SU-DHL-6 (cell line): ENCODE results near the gene TAS2R16.

ENCODE experiments used
- H2AFZ ChIP-seq: fragments of 200-600 bp; sonication (generic); 2 replicates; pipeline ENCODE4 v1.6.1; 2014; ENCODE audit warnings: low read depth, mild to moderate bottlenecking, moderate library complexity, mixed read lengths, antibody characterized with exemption, low read length; ENCODE audit not compliant: severe bottlenecking
- H3F3A ChIP-seq: fragments of 200-600 bp; shearing (Covaris generic); 2 replicates; pipeline ENCODE4 v1.6.0; 2016; ENCODE audit warnings: antibody characterized with exemption, mild to moderate bottlenecking; ENCODE audit not compliant: insufficient read depth
- H3K27ac ChIP-seq: fragments of 200-600 bp; sonication (generic); 2 replicates; pipeline ENCODE4 v1.5.1; 2016; ENCODE audit warnings: low read depth, mild to moderate bottlenecking, low read length, moderate library complexity, mixed read lengths
- H3K27me3 ChIP-seq: fragments of 200-600 bp; sonication (generic), shearing (Covaris generic); 2 replicates; pipeline ENCODE4 v1.6.0; 2014; ENCODE audit warnings: mild to moderate bottlenecking, low read length
- H3K36me3 ChIP-seq: fragments of 200-600 bp; sonication (generic); 2 replicates; pipeline ENCODE4 v1.6.1; 2014; ENCODE audit warnings: mild to moderate bottlenecking, low read length, mixed read lengths
- H3K4me2 ChIP-seq: fragments of 300-600, 200-600 bp; shearing (Covaris generic), sonication (generic); 2 replicates; pipeline ENCODE4 v1.6.0; 2014; ENCODE audit warnings: low read length, low read depth, mild to moderate bottlenecking; ENCODE audit not compliant: poor library complexity, severe bottlenecking
- H3K4me3 ChIP-seq: fragments of 200-600 bp; sonication (generic); 2 replicates; pipeline ENCODE4 v1.5.1; 2014; ENCODE audit warnings: antibody characterized with exemption, low read length, mild to moderate bottlenecking, mixed read lengths; ENCODE audit not compliant: insufficient read depth, poor library complexity, severe bottlenecking
- H3K79me2 ChIP-seq: fragments of 200-600 bp; sonication (generic); 2 replicates; pipeline ENCODE4 v1.6.1; 2014; ENCODE audit warnings: mild to moderate bottlenecking, low read length, moderate library complexity; ENCODE audit not compliant: insufficient read depth
- H3K9ac ChIP-seq: fragments of 200-600 bp; sonication (generic); 2 replicates; pipeline ENCODE4 v1.7.0; 2014; ENCODE audit warnings: mild to moderate bottlenecking, low read length
- H3K9me2 ChIP-seq: fragments of 200-600 bp; sonication (generic); replicated peaks from 2 replicates; pipeline ENCODE4 v1.6.1; 2014; ENCODE audit warnings: low read length; ENCODE audit not compliant: insufficient read depth
- H3K9me3 ChIP-seq: fragments of 200-600 bp; sonication (generic); 2 replicates; pipeline ENCODE4 v1.6.1; 2014; ENCODE audit warnings: low read length, mixed read lengths; ENCODE audit not compliant: insufficient read depth
- H4K20me1 ChIP-seq: fragments of 200-600 bp; sonication (generic); 2 replicates; pipeline ENCODE4 v1.6.1; 2014; ENCODE audit warnings: low read depth, mild to moderate bottlenecking, antibody characterized with exemption, low read length, moderate library complexity, mixed read lengths
- CTCF ChIP-seq: fragments of 200-600 bp; sonication (generic); IDR thresholded peaks from one replicate; pipeline ENCODE4 v1.5.1; 2017; ENCODE audit warnings: antibody characterized with exemption, mild to moderate bottlenecking, low read length, moderate library complexity; ENCODE audit not compliant: insufficient read depth, poor library complexity, severe bottlenecking
- EZH2phosphoT487 ChIP-seq: fragments of 200-600 bp; sonication (generic), shearing (Covaris generic); conservative IDR thresholded peaks from 2 replicates; pipeline ENCODE4 v1.6.1; 2018; ENCODE audit warnings: mild to moderate bottlenecking, antibody characterized with exemption, low read length, moderate library complexity, mixed read lengths

TAS2R16 gene

DNA sequence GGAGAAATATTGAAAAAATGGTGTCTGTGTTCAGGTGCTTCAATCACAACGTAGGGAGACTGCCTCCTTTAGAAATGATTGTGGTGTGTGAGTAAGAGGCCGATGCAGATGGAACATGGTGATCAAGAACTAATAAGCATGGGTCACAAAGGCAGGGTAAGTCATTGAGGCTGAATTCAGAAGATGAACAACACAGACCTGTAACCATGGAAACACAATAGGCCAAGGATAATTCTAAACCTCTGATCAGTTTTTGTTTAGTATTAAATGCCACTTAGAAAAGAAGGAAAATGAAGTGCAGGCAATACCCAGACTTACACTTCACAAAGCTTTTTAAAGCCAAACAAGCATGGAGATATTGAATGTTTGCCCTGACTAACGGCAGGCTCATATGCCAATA is 32.8 kb upstream of the TAS2R16 start:
- no peaks in the 10 kb centered on the region for H3K36me3 ChIP-seq
- no peaks in the 10 kb centered on the region for H3K9me2 ChIP-seq
- H2AFZ ChIP-seq, result no peak overlapping the region
- TF ChIP-seq EZH2phosphoT487 (no peak), CTCF (no peak)
- no peak overlapping the region for H3K4me2 ChIP-seq
- H3K4me3 ChIP-seq, result no peak overlapping the region
- no peaks in the 10 kb centered on the region for H4K20me1 ChIP-seq
- no peaks in the 10 kb centered on the region for H3K27me3 ChIP-seq
- no peaks in the 10 kb centered on the region for H3K79me2 ChIP-seq
- H3F3A ChIP-seq, result no peaks in the 10 kb centered on the region
- no peak overlapping the region for H3K27ac ChIP-seq
- no peaks in the 10 kb centered on the region for H3K9me3 ChIP-seq
- H3K9ac ChIP-seq, result no peak overlapping the region

DNA sequence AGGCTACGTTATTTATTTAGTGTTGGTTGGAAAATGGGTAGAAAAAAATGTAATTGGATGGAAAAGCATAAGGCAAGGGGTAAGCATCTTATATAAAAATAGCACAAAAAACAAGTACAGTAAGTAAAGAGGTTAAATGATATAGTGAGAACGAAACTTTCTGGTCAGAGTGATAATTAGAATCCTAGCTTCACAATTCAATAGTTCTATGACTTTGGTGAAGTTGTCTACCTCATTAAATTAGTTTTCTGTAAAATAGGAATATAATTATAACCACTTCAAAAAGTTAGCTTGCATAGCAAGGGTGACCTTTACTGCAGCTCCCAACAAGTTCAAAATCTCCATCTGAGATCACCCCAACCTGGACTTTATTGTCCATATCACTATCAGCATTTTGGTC is 30.8 kb upstream of the TAS2R16 start:
- no peaks in the 10 kb centered on the region for H3F3A ChIP-seq
- no peak overlapping the region for H3K4me3 ChIP-seq
- no peak overlapping the region for H2AFZ ChIP-seq
- H3K9me2 ChIP-seq, result no peaks in the 10 kb centered on the region
- H4K20me1 ChIP-seq, result no peaks in the 10 kb centered on the region
- H3K27ac ChIP-seq, result no peak overlapping the region
- H3K9ac ChIP-seq, result no peak overlapping the region
- no peaks in the 10 kb centered on the region for H3K27me3 ChIP-seq
- H3K36me3 ChIP-seq, result no peaks in the 10 kb centered on the region
- no peak overlapping the region for H3K4me2 ChIP-seq
- TF ChIP-seq EZH2phosphoT487 (no peak), CTCF (no peak)
- H3K79me2 ChIP-seq, result no peaks in the 10 kb centered on the region
- H3K9me3 ChIP-seq, result no peaks in the 10 kb centered on the region

DNA sequence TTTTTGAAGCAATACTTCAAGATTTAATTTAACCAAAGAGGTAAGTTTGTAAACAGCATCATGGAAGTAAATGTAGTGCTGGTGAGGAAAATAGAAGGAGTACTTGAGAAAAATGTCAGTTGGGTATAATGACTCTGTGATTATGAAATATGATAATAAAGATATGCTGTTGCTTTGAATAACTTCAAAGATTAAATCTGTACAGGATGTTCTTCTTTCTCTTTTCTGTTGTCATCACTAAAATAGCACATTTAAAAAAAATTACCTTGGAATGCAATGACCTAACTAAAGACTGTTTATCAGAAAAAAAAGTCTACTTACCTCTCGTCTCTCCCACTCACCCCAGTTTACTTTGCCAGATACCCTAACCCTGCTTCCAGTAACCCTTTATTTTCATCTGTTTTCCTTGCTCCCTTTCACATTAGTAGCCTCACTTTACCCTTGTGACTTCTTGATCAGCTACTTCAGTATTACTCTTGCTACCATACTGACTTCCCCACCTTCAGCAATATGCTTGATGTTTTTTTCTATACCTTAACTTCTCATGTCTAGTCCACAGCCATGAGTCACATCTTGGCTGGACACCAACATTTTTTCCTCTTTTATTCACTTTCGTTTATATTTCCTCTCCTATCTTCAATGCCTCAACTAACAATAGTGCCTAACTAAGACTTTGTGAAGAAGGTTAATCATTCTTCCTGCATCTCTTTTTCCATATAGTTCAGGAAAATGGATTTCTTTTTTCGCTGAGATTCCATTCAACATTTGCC is 29.7 kb upstream of the TAS2R16 start:
- Histone ChIP-seq H3K9me3 (no peaks in the 10 kb centered on the region), H3K36me3 (no peaks in the 10 kb centered on the region), H3K79me2 (no peaks in the 10 kb centered on the region), H3K4me2 (no peak overlapping the region), H3K4me3 (no peak overlapping the region), H3F3A (no peaks in the 10 kb centered on the region), H3K9ac (no peak overlapping the region), H3K9me2 (no peaks in the 10 kb centered on the region), H3K27me3 (no peaks in the 10 kb centered on the region), H2AFZ (no peak overlapping the region), H3K27ac (no peak overlapping the region), H4K20me1 (no peaks in the 10 kb centered on the region)
- TF ChIP-seq CTCF (no peak), EZH2phosphoT487 (no peak)
